ENCODE data around the gene FECH.

FECH gene

GRCh38 chr18:57579934-57580333, 6.6 kb downstream of the FECH start:
- no peak for DNase-seq

DNA sequence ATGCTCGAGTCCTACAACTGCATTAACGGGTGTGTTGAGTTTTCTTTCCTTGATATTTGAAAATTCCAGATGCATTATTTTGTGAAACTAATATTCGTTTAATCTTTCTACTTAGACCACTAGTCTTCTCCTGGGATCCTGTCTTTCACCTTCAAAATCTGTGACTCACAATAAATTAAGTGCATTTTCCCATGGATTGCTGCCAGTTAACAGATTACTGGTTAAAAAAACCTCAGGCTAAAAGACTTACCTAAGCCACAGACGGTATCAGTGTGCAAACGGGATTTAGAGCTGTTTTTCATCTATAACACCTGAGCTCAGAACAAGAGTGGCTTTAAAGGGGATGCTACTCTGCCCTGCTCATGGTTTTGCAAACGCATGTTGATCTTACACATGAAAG, 10.2 kb downstream of the FECH start:
- DNase-seq: no peak

DNA sequence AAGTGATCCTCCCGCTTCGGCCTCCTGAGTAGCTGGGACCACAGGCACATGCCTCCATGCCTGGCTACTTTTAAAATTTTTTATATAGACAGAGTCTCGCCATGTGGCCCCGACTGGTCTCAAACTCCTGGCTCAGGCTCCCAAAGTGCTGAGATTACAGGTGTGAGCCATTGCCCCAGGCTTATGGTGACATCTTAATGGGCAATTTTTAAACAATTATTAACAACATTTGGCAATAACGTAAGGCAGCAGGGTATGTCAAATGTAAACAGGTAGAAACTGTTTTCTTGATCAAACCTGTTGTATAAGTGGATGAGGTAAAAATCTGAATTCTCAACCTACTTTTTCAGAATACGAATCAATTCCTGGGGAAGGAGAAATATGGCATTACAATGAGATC, 11.0 kb downstream of the FECH start:
- no peak for DNase-seq

GRCh38 chr18:57574866-57575265, 11.6 kb downstream of the FECH start:
- no peak for DNase-seq

- DNase-seq: no peak
Measured at GRCh38 chr18:57570162-57570561, 16.3 kb downstream of the FECH start.

DNA sequence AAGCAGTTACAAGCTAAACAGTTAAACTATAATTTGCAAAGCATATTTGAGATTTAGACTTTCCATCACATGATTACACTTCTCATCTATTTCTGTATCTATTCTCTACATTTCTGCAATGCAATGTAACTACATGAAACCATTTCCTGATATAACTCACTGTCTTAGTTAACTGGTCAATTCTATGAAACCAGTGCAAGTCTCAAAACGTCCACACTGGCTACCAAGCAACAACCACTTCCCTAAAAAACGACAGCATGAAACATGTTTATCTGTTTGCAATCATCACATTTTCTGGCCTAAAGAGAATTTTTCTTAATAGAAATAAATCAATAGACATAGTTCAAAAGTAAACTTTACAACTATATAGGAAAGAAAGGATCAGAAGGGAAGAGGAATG, 17.4 kb downstream of the FECH start:
- DNase-seq: no peak

GRCh38 chr18:57561728-57562423, 24.6 kb downstream of the FECH start:
- no peak for DNase-seq

GRCh38 chr18:57561261-57561660, 25.2 kb downstream of the FECH start:
- DNase-seq: no peak

- DNase-seq: no peak
Measured at GRCh38 chr18:57559314-57559713, 27.2 kb downstream of the FECH start.

GRCh38 chr18:57555134-57555533, 31.4 kb downstream of the FECH start:
- DNase-seq: no peak

DNA sequence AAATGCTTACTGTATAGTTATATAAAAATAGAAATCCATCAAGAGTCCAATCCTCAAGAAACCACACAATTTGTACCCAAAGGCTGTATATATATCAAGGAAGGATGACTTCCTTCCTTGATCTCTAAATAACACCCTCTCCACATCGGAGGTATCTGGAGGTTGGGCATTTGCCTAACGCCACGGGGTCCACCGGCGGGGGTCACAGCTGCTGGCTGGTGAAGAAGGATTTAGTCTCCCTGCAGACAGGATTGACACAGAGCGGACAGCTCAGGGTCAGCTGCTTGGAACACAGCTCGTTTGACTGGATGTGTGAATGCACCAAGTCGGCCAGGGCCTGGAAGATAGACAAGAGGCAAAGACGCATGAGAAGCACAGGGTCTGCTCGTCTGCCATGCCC, 36.0 kb downstream of the FECH start:
- DNase-seq: no peak

DNA sequence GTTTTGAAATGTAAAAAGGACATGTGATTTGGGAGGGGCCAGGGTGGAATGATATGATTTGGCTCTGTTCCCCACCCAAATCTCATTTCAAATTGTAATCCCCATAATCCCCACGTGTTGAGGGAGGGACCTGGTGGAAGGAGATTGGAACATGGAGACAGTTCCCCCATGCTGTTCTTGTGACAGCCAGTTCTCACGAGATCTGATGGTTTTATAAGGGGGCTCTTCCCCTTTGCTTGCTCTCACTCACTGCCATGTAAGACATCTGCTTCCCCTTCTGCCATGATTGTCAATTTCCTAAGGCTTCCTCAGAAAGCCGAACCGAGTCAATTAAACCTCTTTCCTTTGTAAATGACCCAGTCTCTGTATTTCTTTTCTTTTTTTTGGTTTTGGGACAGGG, 39.2 kb downstream of the FECH start:
- no peak for DNase-seq

DNA sequence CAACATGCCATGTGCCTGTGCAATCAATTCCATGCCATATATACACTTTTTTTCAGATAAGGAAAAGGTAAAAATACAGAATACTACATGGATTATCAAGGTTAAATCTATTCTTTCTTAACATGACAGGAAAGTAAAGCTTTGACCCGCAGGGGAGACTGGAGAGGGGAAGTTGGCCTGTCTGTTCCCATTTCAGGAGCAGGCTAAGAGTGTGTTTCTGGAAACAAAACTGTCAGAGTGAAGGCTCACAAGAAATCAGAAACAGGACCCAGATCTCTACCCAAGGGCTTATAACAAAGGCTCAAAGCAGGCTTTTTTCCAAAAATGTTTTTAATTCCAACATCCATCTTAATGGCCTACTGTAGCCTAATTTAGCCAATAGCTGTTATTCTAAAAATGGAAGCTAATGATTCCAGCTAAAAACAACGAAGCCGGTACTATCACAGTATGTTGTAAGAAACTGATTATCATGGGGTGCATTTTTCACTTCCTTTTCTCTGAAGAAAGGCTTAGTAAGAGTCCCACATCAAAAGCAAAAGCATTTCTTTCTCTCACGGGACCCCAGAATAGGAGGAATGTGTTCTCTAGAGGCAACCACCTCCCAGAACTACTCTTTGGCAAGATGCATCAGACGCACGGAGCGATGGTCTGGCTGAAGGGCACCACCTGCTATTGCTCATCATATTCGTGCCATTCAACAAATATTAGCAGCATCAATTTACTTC, 41.4 kb downstream of the FECH start:
- no peak for DNase-seq

DNA sequence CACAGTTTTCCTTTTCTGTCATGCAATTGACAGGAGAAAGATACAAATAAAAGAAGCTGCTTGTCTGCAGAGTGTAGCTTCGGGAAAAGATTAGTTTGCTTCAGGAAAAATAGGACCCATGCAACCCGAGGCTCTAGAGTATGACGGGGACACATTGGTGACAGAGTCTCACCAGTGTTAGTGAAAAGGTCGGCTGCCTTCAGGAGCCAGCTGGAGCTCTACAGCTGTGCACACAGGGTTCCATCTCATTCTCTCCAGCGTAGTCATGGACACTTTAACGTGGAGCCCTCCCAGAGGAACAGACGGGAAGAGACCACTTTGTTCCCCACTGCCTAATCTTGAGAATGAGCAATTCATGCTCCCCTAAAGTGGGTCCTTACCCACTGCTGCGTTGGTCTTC, 42.9 kb downstream of the FECH start:
- DNase-seq: no peak

DNA sequence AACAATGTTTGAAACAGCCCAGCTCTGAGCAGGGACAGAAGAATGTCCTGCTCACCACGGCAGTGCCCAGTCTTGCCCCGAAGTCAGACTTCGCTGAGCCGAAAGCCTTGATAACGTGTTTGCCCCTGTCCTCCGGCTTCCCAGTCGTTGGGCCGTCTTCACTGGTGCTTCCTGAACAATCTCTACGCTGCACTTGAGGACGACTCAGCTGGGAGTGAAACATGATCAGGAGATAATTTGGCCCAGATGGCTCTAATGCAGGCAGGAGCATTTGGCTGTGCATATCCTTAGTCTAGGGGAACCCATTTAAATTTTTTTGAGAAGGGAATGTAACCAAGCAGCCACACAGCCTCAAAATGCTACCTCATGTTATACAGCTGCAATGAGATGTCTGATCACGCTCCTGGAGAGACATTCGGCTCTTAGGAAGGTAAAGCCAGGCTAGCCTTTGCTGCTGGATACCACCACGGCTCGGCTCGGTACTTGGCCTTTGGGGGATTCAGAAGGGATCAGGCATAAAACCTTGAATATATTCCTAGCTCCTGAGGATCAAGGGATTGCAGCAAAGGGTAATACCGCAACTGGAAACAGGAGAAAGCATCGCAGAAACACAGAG, 43.6 kb downstream of the FECH start:
- no peak for DNase-seq

DNA sequence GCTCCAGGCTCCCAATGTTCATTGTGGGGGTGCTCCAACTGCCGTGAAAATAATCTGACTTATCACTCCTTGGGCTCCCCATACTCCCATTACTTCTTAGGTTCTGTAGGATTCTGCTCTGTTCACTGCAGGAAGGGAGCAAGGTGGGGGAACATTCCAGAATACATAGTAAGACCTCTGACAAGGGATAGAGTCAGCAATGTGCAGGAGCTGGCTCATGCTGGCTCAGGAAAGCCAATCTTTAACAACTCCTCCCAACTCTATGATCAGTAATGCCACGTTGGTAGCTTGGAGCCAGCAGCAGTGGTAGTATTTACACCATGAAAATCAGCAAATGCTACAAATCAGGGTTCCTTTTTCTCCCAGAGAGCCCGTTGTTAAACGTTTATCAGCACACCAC, 44.4 kb downstream of the FECH start:
- DNase-seq: no peak

DNA sequence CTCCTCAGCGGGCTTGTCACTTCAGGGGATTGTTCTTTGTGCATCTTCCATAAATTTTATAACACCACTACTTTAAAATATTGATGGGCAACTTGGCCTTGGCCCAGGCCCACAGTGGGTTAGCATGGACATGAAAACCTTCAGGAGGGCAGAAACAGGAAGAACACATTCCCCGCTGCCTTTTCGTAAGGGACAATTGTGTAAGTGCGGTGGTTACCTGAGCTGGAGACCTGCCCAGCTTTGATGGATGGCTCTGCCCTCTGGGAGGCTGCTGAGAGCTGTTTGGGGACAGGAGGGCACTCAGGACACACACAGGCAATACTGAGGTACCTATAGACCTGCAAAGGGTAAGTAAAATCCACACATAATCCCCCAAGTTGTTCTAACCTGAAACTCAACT, 46.8 kb downstream of the FECH start:
- no peak for DNase-seq

GRCh38 chr18:57538614-57539013, 47.9 kb downstream of the FECH start:
- no peak for DNase-seq

DNA sequence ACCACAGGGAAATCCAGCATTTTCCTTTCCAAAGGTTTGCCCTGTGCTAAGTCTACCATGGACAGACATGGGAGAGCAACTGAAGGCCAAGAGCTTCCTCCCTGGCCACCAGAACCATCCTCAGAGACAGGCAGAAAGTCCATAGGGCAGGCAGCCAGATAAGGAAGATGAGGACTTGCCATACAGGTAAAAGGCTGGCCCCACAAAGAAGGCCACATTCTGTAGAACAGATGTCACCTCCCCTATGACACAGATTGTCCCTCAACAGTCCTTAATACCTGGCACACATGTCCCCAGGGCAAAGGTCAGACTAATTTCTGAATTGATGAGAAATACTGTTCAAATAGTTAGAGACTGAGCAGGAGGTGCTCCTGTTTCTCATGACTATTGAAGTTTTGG, 52.0 kb downstream of the FECH start:
- DNase-seq: no peak

- DNase-seq: no peak
Measured at GRCh38 chr18:57533868-57534510, 52.5 kb downstream of the FECH start.

DNA sequence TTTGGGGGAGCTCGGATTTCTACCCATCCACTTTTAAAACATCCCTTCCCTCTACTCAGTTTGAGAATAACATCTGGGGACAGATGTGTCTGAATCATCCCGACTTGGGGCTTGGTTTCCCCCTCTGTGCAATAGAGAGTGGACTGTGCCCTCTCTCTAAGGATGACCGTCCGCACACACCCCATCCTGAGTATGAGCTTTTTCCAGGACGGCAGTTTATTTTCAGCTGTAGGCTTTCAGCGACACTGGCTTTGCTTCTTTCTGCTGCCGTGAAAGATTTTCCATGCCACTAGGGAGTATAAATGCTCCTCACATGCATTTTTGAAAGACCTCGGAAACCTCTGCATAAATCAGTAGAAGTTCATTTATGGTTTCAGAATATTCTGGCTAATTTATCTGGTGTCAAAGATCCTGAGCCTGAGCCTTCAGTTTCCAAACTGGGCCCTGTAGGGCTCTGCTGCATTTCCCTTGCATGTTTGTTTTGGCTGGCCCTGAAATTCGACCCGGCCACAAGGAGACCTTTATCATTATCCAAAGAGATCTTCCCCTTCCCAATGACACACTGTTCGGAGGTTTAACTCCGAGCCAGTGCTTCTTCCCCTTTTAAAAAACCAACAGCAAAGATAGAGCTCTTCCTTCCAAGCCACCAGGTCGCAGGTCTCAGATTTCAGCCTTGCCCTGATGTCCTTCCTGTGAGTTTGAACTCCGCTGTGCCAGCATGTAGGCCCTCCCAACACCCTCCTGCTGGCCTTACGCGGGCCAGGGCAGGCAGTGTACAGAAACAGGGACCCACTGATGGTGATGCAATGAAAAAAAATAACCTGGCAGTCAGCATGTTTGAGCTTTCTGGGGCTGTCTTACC, 53.3 kb downstream of the FECH start:
- no peak for DNase-seq

GRCh38 chr18:57529151-57529550, 57.4 kb downstream of the FECH start:
- no peak for DNase-seq
